ENCODE measurements around the gene EFCAB5. TPM values are rescaled to one million over a fixed set of nuclear protein-coding genes. Genes with fewer than 3 reads are reported as not detected.

The EFCAB5 gene
- total and polyA plus RNA-seq, 2 donors (not counting 1 experiment from before 2014, with no cell fraction given): 0.54 to 3.0 TPM

DNA sequence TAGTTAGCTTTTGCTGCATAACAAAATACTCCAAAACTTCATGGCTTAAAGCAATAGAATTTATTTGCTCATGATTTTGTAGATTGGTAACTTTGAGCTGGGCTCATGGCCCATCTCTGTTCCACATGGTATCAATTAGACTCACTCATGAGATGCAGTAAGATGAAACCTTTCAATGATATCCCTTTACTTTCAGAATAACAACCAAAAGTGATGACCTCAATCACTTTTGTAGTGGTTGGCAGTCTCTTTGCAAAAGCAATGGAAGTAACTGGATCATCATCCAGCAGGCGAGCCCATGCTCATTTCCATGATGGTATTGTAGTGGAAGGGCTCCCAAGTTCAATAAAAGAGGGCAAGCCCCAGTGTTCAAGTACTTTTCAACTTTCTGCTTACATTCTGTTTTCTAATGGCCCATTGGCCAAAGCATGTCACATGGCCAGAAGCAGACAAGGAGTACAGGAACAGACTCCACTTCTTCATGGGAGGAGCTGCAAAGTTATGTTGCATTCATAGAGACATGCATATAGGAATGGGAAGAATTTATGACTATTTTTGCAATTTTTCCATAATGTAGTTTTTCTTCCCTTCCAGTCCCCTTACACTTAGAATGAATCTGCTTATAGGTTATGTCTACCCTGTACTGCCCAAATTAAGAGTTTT is 41.7 kb downstream of the EFCAB5 start:
- Histone ChIP-seq H3K4me1 (ENCODE audit: control insufficient read depth in 2 of 2, insufficient read depth in 2 of 2, low read length in 2 of 2) (no peaks in the 10 kb centered on the region), H3K9me3 (ENCODE audit: control extremely low read depth in 1 of 3, control insufficient read depth in 2 of 3, insufficient read depth in 1 of 3, low read length in 2 of 3) (peaks cover 0 to 2% (median 2%) of the 10 kb centered on the region in 3 donors), H3K27me3 (replicated peaks in 1 of 4; ENCODE audit: control extremely low read depth in 1 of 4, control insufficient read depth in 3 of 4, insufficient read depth in 4 of 4, low read length in 3 of 4) (peaks cover 0 to 2% (median 0%) of the 10 kb centered on the region in 4 experiments), H3K9ac (ENCODE audit: low read length) (no peak overlapping the region), H3K36me3 (replicated peaks in 1 of 2; ENCODE audit: control extremely low read depth in 1 of 2, control insufficient read depth in 1 of 2, extremely low read depth in 1 of 2, insufficient read depth in 2 of 2, low read length in 1 of 2) (no peaks in the 10 kb centered on the region), H3K4me3 (ENCODE audit: control extremely low read depth in 1 of 5, extremely low read depth in 1 of 5, insufficient read depth in 1 of 5, low read depth in 2 of 5, low read length in 4 of 5) (no peak overlapping the region), H3K79me2 (ENCODE audit: control insufficient read depth, insufficient read depth, low read length) (no peaks in the 10 kb centered on the region), H3K4me2 (replicated peaks; ENCODE audit: low read depth, low read length, poor library complexity, severe bottlenecking) (no peak overlapping the region), H3K27ac (ENCODE audit: low read length in 2 of 2) (no peak overlapping the region), H4K20me1 (ENCODE audit: control insufficient read depth, insufficient read depth, low read length, poor library complexity, severe bottlenecking) (no peaks in the 10 kb centered on the region), H2AFZ (ENCODE audit: insufficient read depth, low read depth, low read length, poor library complexity, severe bottlenecking) (no peak overlapping the region)
- intact Hi-C loops (cut with micrococcal nuclease): no loop called here
- no peak overlapping the region for H3K4me3 Mint-ChIP-seq
- ChIA-PET POLR2A (interaction anchor here (0.6 kb wide), 1 partner anchor 345 kb away, joined by 3 read pairs; no protein-coding TSS in a partner anchor), CTCF (interaction anchor here (0.5 to 1.2 kb wide), 4 partner anchors 18 to 175 kb away, joined by 3 to 5 read pairs (median 4); no protein-coding TSS in a partner anchor)
- TF ChIP-seq EZH2 (IDR thresholded peaks at IDR 0.05; ENCODE audit: borderline replicate concordance, insufficient read depth, low read depth, low read length, poor library complexity, severe bottlenecking) (no peak), CTCF (IDR thresholded peaks at IDR 0.05) (no peak)
- no CpG with 5 or more reads among the region's 1 CpG for WGBS (ENCODE audit: insufficient coverage)
- no peak for DNase-seq
- no peak for ATAC-seq (ENCODE audit: low read depth)
- peaks cover 3% of the 10 kb centered on the region for H3K9me3 Mint-ChIP-seq (ENCODE audit: insufficient read depth)
- H3K4me1 Mint-ChIP-seq: no peaks in the 10 kb centered on the region
- peaks cover 7% of the 10 kb centered on the region for H3K27me3 Mint-ChIP-seq
- H3K27ac Mint-ChIP-seq: no peak overlapping the region

GRCh38 chr17:29996458-29996857 is 55.0 kb downstream of the EFCAB5 start:
- H3K27ac Mint-ChIP-seq: no peak overlapping the region
- Histone ChIP-seq H3K36me3 (replicated peaks in 1 of 2; ENCODE audit: control extremely low read depth in 1 of 2, control insufficient read depth in 1 of 2, extremely low read depth in 1 of 2, insufficient read depth in 2 of 2, low read length in 1 of 2) (no peaks in the 10 kb centered on the region), H3K27me3 (replicated peaks in 1 of 4; ENCODE audit: control extremely low read depth in 1 of 4, control insufficient read depth in 3 of 4, insufficient read depth in 4 of 4, low read length in 3 of 4) (no peaks in the 10 kb centered on the region), H4K20me1 (ENCODE audit: control insufficient read depth, insufficient read depth, low read length, poor library complexity, severe bottlenecking) (no peaks in the 10 kb centered on the region), H3K27ac (ENCODE audit: low read length in 2 of 2) (no peak overlapping the region), H3K79me2 (ENCODE audit: control insufficient read depth, insufficient read depth, low read length) (no peaks in the 10 kb centered on the region), H3K9ac (ENCODE audit: low read length) (no peak overlapping the region), H3K4me1 (ENCODE audit: control insufficient read depth in 2 of 2, insufficient read depth in 2 of 2, low read length in 2 of 2) (no peaks in the 10 kb centered on the region), H3K4me3 (ENCODE audit: control extremely low read depth in 1 of 5, extremely low read depth in 1 of 5, insufficient read depth in 1 of 5, low read depth in 2 of 5, low read length in 4 of 5) (no peak overlapping the region), H3K4me2 (replicated peaks; ENCODE audit: low read depth, low read length, poor library complexity, severe bottlenecking) (no peak overlapping the region), H2AFZ (ENCODE audit: insufficient read depth, low read depth, low read length, poor library complexity, severe bottlenecking) (no peak overlapping the region), H3K9me3 (ENCODE audit: control extremely low read depth in 1 of 3, control insufficient read depth in 2 of 3, insufficient read depth in 1 of 3, low read length in 2 of 3) (peaks cover 1 to 7% (median 2%) of the 10 kb centered on the region in 3 donors)
- no peak overlapping the region for H3K4me3 Mint-ChIP-seq
- DNase-seq (no peak), ATAC-seq (ENCODE audit: low read depth) (no peak)
- no peaks in the 10 kb centered on the region for H3K9me3 Mint-ChIP-seq (ENCODE audit: insufficient read depth)
- H3K4me1 Mint-ChIP-seq: peaks cover 3% of the 10 kb centered on the region
- intact Hi-C loops (cut with micrococcal nuclease): no loop called here
- ChIA-PET POLR2A (no interaction called here), CTCF (no interaction called here)
- WGBS (ENCODE audit: insufficient coverage): no CpG with 5 or more reads among the region's 3 CpGs
- no peaks in the 10 kb centered on the region for H3K27me3 Mint-ChIP-seq
- TF ChIP-seq CTCF (IDR thresholded peaks at IDR 0.05) (no peak), EZH2 (IDR thresholded peaks at IDR 0.05; ENCODE audit: borderline replicate concordance, insufficient read depth, low read depth, low read length, poor library complexity, severe bottlenecking) (no peak)
